DMS79 (cell line): ENCODE data around the gene LRRFIP2.
"Not testable (repeated sequence)": the region's sequence is repeated elsewhere in the genome, so short reads cannot be mapped to it uniquely, and the experiment has no call there.

Experiments used
- DNase-seq: peaks from one replicate; lab custom pipeline; 2025; lab: John Stamatoyannopoulos, UW

Gene LRRFIP2

DNA sequence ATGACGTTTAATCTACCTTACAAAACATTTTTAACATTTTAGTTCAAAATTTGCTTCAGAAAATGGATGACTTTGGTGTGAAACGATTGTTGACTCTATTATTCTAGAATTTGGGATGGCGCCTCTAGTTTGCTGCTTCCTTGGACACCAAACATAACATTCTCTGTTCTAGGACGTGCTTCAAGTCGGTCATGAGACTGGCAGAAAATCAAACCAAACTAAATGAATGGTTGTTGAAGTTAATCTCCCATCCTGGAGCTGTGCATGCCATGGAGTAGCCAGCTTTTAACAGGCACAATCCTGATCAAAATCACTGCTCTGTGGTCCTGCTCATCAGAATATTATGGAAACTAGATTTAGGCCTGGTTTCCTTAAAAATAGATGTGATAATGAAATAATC, 9.6 kb upstream of the LRRFIP2 start:
- DNase-seq = no peak

DNA sequence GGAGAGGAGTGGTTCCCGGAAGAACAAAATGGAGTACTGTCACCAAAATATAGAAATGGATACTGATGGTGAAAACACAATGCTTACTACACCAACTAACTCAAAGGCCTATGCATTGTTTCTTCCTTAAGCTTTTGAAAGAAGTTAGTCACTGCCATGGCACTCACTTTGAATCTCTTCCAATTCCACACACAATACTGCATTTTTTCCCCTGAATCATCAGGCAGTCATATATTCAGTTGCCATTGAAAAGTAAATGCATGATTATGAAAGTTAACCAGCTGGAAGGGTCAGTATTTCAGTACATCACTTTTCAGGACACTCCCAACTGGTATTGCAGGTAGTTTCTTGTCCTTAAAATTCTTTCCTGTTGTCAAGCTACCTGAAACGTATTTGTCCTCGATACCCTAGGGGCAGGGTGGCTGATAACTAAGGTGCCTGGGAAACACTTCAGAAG, 9.0 kb upstream of the LRRFIP2 start:
- DNase-seq = no peak

DNA sequence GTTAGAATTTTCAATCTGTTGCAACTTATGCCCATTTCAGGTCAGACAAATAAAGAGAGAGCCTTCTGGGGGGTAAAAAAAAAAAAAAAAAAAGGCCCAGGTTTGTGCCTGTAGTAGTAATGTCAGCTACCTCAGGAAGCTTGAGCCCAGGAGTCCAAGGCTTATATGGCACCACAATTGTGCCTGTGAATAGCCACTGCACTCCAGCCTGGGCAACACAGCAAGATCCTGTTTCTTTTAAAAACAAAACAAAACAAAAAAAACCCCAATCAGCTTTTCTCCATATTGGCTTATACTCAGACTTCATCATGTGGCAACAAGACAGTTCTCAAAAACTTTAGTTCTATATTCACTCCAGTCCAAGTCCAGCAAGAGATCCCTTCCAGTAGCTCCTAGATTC, 8.4 kb upstream of the LRRFIP2 start:
- no peak for DNase-seq

DNA sequence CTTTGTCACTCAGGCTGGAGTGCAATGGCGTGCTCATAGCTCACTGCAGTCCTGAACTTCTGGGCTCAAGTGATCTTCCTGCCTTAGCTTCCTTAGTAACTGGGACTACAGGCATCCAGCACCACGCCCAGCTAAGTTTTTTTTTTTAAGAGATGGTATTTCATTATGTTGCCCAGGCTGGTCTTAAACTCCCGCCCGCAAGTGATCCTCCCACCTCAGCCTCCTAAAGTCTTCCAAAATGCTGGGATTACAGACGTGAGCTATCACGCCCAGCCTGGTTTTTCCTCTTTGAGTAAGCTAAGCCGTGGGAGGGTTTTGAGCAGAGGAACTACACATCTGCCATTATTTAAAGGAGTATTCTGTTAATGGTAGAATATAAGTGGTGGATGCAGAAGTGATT, 7.4 kb upstream of the LRRFIP2 start:
- DNase-seq = no peak

DNA sequence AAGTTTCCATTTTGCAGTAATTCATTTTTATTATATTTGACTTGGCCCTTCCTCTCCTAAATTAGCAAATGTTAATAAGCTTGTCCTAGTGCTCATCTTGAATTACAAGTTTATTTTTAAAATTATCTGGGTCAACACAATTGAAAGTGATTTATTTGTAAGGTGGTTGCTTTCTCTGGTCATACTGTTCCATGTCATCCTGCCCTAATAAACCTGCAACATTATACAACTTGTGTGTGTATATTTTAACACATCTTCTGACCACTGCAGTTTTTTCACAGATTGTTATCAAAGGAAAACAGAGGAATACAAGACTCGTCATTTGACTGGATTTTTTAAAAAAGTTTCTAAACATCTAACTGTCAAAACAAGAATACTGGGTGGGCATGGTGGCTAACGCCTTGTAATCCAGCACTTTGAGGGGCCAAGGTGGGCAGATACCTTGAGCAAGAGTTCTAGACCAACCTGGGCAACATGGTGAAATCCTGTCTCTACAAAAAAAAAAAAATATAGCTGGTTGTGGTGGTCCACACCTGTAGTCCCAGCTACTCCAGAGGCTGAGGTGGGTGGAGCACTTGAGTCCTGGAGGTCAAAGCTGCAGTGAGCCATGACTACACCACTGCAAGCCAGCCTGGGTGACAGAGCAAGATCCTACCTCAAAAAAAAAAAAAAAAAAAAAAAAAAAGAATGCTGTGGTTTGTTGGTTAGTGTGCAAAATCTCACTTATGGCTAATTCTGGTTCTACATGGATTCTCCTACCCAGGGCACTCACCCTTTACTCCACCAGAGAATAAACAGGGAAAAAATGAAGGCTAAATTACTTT, 5.0 kb upstream of the LRRFIP2 start:
- DNase-seq = no peak

DNA sequence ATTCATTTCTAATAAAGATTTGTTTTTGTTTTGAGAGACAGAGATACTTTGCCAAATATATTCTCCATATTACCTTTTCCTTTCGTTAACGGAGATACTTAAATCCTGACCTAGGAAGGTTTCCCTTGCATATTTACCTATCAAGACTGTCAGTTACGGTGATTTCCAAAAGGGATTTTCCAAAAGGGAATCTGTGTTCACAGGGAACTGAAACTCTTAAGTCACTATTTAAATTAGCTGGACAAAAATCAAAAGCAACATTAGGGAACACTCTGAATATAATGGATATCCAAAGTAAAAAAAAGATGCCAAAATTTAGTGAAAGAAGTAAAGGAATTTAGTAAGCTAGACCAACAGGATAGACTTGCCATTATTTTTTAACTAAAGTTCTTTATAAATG, 576 bp downstream of the LRRFIP2 start:
- DNase-seq = no peak

DNA sequence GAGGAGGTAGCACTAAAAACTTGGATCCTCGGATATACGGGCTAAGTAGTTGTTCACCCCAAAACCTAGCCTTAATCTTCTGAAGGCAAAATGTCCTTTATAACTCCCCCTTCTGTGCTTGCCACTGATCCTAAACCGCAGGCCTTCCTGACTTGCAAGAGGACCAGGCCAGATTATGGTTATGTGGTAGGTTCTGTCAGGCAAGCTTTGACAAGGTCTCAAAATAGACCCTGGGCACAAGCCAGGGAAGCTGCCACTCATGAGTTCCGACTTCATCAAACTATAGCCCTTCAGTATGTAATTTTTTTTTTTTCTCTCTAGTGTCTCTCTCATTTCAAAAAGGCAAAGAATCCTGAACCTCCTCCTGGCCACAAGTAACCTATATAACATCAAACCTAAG, 3.2 kb downstream of the LRRFIP2 start:
- DNase-seq = no peak

DNA sequence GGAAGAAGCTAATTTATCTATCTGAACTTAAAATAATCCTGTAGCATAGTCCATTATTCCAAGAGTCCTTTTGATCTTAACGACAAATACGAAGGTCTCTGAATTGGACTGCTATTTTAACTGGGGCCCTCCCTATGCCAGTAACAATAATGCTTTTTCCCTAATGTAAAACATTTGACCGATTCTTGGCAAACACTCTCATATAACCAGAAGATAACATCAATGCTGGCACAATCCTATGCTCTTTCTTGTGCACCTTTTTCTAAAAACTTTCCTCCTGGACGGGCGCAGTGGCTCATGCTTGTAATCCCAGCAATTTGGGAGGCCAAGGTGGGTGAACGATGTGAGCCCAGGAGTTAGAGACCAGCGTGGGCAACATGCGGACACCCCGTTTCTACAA, 3.9 kb downstream of the LRRFIP2 start:
- DNase-seq = no peak

DNA sequence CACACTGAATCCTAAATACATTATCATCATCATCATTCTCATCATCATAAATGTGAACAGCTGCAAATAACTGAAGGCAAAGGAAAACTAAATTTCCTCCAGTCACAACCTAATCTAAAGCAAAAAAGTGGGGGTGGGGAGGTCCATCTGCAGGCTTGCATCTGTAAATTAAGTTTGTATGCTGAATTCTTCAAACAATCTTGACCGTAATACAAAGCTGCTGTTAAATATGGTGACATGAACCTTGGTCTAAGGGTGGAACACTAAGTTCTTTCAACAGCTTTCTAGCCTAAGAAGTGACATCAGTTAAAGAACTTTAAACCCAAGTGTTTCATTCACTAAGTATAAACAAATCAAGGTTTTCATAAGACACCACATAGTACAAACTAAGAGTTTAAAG, 4.3 kb downstream of the LRRFIP2 start:
- no peak for DNase-seq

DNA sequence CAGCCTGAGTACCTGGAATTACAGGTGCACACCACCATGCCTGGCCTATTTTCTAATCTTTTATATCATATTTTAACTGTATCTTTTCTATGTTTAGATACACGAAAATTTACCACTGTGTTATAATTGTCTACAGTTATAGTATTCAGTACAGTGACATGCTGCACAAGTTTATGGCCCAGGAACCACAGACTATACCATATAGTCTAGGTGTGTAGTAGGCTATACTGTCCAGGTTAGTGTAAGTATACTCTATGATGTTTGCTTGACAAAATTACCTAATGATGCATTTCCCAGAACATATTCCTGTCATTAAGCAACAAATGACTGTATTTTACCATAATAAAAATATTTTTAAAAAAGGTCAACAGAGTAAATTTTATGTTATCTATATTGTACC, 5.5 kb downstream of the LRRFIP2 start:
- DNase-seq = no peak

DNA sequence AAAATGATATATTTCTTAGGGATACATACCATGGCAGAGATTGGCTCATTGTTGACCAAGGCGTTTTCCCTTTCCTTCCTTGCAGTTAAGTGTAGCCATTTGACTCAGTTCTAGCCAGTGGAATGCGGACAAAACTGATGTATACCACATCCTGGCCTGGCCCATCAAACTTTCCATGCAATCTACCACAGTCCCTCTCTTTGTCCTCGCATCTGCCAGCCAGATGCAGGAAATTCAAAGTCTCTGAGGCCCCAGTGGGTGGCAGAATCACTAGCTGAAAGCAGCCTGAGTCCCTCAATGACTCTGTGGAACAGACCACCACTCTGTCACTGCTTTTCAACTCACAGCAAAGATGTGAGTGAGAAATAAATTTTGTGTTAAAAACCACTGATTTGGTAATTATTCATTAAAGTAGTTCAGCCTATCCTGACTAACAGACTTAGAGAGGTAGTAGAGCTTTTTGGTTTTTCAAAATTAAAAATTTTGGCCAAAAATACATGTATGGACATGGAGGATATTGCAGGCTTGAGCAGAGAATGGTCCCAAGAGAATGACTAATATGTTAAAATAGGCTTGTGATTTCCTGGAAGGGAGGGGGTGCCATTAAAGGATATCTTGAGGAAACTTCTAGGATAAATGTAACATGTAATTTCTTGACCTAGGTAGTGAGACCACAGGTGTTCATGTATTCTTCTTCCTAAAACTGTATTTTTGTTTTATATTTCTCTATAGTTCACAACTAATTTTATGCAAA, 10.9 kb downstream of the LRRFIP2 start:
- no peak for DNase-seq

DNA sequence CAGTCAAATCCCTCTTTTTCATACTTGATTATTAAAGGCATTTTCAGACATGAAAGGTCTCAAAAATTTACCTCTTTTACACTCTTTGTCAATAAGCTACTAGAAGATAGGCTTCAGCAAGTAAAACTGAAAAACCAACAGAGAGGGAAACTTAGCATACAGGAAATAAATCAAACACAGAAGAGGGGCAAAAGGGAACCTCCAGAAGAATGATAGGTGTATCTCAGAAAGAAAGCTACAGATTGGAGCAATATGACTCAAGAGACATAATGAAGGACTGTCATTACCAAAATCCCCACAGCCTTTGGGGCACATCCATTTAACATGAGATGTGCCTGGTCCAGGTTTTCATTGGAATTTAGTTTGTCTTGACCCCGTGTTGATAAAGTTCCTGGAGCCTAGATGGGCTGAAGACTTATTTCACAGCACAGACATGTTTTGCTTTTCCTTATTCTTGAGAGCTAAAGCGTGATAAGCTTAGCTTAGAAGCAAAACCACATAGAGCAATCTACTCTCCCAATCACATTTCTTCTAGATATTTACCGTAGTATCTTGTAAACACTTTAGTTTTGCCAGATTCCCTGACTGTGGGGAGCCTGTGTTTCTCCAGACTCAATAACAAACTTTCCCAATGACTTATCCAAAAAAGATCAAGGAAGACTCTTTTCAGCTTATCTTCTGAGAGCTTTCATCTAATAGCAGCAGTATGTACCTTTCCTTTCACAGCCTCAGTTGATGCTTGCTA, 11.7 kb downstream of the LRRFIP2 start:
- no peak for DNase-seq

DNA sequence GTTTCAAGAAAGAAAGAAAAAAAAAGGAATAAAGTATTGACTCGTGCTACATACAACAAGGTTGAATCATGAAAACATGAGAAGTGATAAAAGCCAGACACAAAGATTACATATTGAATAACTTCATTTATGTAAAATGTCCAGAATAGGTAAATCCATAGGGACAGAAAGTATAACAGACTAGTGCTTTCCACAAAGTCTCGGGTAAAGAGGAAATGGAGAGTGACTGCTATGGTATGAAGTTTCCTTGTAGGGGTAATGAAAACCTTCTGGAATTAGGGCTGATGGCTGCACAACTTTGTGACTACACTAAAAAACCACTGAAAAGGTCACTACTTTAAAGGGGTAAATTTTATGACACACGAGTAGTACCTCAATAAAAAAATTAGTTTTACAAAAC, 13.0 kb downstream of the LRRFIP2 start:
- no peak for DNase-seq

DNA sequence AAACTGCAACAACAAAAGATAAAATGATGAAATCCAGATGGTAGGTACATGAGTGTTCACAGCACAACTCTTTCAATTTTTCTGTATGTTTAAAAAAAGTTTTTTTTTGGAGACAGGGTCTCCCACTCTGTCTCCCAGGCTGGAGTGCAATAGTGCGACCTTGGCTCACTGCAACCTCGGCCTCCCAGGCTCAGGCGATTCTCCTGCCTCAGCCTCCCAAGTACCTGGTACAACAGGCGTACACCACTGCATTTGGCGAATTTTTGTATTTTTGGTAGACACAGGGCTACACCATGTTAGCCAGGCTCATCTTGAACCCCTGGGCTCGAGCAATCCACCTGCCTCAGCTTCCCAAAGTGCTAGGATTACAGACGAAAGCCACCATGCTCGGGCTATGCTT, 18.6 kb downstream of the LRRFIP2 start:
- DNase-seq = no peak

DNA sequence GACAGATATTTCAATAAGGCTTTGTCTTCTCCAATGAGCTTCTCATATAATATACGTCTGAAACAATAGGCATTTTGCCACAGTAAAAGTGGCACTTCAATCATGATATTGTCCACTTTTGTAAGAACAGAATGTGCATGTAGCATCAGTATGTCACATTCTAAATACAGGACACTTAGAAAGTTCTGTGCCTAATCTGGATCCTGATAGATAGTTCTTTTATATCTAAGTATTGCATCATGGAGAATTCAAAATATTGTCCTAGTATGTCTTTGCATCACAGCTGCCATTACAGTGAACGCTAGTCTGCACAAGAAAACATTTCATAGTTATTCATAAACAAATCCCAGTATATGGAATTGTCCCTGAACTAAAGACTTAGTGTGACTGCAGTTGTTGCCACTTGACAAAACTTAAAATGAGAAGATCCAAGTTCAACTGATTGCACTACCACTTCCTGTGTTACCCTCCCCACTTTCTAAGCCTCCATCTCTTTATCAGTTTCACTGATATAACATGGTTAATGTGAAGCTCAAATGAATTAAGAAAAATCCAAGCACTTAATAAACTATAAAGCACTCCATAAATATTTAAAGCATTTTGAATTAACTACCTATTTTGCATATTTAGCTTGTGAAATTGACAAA, 19.6 kb downstream of the LRRFIP2 start:
- DNase-seq = no peak

DNA sequence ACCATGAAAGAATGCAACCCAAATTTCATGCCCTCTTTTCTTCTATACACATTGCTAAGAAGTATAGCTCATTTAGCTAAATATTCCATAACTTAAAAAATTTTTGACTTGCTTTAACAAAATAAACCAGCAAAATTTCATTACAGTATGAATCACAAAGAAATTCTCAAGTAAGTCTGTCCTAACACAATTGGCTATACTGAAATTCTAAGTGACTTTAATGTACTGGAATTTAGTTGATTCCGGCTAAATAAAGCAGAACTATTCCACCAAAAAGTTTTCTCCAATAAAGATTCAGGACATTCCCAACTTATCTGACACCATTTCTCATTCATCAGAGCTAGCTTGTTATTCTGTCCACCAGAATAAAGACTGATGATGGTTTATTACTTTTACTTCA, 23.8 kb downstream of the LRRFIP2 start:
- DNase-seq = no peak

DNA sequence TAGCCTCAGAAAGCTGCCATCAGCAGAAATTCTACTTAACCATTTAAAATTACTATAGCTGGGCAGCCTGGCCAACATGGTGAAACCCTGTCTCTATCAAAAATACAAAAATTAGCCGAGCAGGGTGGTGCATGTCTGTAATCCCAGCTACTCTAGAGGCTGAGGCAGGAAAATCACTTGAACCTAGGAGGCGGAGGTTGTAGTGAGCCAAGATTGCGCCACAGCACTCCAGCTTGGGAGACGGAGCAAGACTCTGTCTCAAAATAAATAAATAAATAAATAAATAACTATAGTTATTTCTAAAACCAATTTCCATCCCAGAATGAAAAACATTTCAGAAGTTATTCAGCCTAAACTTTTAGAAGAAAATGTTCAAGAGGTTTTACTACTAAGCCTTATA, 25.1 kb downstream of the LRRFIP2 start:
- no peak for DNase-seq

DNA sequence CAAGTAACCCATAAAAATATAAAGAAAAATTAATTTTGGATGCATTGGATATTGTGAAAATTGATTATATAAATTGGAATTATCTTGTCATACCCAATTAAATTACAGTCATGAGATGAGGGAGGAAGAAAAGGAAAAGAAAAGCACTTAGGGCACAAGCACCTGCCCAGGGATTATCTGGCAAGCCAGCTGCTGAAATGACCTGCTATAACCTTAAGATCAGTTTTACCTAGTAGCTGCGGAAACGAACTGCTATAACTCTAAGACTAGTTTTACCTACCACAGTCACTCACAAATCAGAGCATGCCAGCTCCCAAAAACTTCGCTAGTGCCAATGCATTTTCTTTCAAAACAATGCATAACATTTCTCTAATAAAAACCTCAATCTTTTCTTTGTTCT, 26.2 kb downstream of the LRRFIP2 start:
- DNase-seq = no peak

DNA sequence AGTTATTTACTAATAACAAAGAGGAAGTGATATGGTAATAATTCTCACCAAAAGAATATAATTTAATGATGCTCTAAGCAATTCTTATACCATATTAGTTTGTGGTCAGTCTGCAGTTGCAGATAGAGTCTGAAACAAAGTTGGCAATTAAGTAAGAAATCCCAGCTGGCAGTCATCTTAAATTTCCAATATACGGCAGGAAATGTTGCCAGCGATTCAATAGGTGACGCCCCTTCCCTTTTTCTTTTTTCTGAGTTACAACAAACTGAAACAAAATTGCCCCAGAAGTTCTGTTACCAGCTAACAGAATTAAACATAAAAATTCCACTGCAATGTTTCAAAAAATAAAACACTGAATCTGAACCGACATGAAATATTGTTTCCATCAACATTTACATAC, 26.7 kb downstream of the LRRFIP2 start:
- no peak for DNase-seq

DNA sequence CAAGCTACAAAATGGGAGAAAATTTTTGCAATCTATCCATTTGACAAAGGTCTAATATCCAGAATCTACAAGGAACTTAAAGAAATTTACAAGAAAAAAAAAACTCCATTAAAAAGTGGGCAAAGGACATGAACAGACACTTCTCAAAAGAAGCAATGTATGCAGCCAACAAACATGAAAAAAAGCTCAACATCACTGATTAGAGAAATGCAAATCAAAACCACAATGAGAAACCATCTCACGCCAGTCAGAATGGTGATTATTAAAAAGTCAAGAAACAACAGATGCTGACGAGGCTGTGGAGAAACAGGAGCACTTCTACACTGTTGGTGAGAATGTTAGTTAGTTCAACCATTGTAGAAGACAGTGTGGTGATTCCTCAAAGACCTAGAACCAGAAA, 27.5 kb downstream of the LRRFIP2 start:
- DNase-seq = not testable (repeated sequence)

DNA sequence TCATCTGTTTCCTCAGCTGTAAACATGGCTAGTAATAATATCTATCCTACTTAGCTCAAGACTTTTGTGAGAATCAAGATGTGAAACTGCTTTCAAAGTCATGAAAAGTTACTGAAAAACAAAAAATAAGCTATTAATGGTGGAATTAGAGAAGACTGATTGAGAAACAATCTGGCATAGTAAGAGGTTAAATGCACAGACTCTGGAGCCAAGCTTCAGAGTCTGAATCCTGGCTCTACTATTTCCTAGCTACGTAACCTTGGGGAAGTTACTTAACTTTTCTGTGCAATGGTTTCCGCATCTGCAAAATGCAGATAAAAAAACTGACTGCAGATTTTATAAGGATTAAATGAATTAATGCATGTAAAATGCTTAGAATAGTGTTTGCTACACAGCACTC, 28.8 kb downstream of the LRRFIP2 start:
- DNase-seq = no peak

DNA sequence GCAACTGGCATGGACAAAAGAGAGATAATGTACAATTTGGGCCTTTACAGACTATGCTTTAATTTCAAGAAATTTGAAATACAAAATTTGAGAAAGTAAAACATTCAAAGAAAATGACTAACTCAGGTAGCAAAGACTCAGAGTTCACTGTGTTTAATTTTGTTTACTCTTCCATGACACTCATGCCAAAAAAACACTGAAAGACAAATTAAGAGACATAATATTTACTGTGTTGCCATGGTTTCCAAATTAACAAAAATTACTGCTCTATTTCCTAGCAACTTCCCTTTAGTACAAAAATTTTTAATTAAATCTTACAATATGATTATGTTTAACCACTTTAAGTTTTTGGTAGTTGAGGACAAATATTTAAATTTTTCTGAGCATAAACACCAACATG, 29.6 kb downstream of the LRRFIP2 start:
- no peak for DNase-seq
